ENCODE measurements around the gene CRADD.
"Not testable (repeated sequence)": the region's sequence is repeated elsewhere in the genome, so short reads cannot be mapped to it uniquely, and the experiment has no call there.

Gene CRADD

DNA sequence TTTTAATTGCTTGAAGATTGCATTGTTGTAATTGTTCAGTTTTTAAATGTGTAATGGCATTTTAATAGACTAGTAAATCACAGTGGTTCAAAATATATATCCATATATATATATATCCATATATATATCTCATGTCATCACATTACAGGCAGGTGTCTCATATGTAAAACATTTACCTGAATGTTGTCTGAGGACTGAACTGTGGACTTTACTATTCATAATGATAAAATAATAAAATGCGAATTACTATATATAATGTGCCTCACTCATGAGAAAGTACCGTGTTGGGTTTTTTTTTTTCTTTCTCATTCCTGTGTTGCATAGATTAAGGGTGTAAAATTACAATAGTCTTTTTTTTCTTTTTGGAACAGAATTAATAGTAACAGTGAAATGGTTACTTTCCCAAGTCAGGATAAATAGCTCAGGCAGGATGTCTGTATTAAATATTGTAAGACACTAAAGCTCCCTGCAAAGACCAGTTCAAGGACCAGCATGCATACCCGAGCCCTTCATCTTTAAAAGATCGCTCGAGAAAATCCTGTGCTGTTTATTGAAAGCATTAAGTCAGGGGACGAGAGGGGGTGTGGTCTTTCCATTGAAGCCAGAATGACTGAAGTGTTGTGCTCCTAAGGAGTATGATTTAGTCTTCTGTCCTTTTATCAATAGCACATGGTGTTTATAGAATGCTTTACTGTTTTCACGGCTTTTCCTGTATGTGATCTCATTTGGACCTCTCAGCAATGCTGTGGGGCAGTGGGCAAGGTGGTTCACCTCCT lies 173.5 kb downstream of the CRADD start:
- no peak for DNase-seq

DNA sequence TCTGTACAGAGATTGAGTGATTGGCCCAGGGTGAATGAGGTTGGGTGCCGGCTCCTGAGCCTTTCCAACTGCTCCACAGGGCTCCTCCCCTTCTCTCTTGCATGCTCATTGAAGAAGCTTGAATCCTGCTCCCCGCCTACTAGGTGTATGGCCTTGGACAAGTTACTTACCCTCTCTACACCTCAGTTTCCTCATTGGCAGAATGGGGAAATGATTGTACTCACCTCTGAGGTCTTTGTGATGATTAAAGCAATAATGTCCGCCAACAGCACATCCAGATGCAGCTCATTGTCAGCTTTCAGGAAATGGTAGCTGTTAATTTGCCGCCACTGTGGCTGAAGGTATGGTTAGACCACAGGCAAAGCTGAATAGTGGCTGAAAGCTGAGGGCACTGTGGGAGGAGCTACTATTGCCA lies 174.1 kb downstream of the CRADD start:
- DNase-seq: no peak

DNA sequence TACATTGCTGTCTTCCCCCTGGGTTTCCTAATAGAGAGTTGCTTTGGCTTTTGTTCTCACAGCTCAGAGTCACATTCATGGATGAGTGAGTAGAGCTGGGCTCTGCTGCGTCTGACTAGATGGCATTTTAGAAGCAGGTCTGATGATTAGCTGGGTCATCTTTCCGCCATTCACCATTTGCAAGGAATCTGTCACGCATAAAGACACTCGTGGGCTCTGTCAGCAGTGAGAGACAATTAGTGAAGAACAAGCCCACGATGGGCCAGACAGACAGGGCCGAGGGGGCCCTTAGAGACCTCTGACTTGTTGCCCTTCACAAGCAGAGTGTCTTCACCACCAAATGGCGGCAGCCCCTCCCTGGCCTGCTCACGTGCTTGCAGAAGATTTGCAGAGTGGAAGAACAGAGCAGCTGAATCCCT lies 175.0 kb downstream of the CRADD start:
- no peak for DNase-seq

DNA sequence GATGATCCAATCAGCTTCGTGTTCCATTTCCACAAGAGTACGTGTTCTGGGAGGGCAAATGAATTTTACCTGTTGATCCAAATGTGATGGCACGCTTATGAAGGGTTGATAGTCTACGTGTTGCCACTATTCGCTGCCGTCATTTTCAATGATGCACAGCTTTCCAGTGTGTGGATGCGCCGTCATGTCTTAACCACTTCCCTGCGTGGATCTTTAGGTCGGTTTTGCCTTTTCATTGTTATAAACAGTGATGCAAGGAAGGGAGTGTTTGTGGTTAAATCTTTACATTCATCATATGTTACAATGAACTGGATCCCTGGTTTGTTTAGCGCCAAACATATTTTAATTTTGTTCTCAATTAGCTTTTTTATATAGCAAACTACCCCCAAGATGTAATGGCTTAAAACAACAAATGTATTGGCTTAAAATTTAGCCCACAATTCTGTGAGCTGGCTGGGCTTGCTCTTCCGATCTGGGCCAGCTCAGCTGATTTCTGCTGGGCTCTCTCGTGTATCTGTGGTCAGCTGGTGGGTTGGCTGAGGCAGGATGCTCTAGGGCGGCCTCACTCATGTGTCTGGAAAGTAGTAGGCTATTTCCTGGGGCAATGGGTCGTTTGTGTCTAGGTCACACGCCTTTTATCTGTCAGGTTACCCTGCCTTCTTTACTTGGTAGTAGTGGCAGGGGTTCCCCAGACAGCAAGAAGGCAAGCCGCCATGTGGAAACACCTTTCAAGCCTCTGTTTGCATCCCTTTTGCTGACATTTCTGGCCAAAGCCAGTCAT lies 176.7 kb downstream of the CRADD start:
- DNase-seq: no peak

DNA sequence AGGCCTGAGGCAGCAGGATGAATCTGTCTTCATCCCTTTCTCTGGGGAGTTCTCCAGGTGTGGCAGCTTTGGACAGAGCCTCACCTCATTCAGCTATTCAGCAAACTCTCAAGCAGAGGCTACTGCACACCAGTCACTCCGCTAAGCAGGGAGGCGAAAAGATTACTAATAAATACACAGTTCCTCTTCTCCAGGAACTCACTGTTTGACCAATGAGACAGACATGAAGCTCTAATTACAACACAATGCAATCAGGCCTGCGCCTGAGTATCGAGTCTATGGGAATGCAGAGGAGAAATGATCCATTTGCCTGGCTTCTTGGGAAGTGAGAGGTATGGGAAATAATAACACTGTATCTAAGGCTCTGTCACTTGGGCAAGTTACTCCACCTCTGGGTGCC lies 178.1 kb downstream of the CRADD start:
- no peak for DNase-seq

DNA sequence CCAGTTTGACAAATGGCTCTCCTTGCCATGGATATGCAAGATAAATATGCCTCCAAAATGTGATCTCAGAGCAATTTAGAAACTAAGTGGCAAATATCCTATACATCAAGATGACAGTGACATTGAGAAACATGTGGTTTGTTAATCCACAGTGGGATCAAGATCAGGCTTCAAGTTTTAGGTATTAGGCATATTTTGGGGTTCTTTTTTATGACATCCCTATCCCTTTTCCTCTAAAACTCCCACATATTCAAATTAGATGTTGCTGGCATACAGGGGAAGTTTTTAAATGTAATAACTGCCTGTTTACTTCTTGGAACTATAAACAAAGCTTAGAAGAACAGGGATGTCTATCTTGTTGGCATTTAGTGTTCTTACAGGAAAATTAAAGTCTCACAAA lies 179.4 kb downstream of the CRADD start:
- no peak for DNase-seq

DNA sequence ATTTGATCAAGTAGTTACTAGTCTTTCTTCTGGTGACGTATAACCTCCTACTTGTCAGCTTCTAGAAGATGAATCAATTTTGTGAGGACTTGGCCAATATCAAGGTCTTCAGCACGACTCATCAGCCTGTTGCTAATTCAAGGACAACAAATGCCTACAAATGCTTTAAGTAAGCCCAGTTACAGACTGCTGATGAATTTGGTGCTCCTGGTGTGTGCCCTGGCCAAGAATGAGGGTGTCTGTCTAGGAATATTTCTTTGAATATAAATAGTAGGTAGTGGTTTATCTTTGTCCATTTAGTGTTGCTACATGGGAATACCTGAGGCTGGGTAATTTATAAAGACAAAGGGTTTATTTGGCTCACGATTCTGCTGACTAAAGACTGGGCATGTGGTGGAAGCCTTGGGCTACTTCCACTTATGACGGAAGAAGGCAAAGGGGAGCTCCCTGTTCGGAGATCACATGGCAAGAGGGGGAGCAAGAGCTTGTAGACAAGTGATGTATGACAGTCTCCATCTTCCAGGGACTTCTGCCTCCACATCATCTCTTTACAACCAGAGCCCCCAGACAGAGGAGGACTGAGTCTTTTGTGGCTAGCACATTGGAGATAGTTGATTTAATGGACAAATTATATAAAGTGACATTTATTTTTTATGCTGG lies 180.2 kb downstream of the CRADD start:
- no peak for DNase-seq

DNA sequence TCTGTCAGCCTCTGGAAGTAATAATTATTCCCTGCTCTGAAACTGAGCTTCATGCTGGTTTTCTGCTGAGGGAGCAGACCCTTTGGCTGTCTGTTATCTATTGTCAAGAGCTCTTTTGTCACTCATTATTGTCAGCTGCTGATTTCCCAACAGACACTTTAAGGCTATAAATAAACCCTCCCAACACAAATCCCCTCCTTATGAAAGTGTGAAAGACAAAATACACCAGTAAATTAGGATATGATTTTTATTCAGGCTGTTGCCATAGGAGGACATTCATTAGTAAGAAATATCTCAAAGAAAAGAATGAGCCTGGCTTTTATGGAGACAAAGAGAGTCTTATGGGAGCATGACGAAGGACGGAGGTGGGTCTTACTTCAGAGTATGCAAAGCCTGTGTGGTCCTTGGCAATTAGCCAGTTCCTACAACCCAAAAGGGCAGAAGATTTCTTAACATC lies 180.8 kb downstream of the CRADD start:
- no peak for DNase-seq

DNA sequence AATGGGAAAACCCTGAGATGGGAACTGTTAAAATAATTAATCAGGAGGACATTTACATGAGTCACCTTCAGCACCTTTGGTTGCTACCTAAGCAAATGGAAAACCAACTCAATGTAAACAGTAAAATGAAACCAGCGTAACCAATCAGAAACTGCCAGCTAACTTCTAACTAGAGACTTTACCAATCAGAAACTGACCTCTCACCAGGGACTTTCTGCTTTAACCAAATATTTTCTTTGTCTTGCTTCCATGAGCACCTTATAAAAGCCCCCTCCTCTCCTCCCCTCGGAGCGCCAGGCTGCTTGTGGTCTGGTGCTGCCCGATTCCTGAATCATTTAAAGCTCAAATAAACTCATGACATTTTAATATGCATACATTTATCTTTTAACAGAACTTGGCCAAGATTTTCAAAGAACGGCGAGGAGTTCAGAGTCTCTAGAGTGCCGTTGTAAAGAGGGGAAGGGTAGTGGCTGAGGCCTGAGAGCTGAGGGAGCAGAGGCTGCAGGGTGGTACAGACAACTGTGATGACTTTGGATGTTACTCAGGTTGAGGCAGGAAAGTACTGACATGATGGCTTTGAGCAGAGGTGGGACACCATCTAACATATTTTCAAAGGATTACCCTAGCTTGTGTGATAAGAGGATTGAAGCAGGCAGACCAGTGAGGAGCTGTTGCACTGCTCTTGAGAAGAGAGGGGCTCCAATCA lies 183.6 kb downstream of the CRADD start:
- no peak for DNase-seq

DNA sequence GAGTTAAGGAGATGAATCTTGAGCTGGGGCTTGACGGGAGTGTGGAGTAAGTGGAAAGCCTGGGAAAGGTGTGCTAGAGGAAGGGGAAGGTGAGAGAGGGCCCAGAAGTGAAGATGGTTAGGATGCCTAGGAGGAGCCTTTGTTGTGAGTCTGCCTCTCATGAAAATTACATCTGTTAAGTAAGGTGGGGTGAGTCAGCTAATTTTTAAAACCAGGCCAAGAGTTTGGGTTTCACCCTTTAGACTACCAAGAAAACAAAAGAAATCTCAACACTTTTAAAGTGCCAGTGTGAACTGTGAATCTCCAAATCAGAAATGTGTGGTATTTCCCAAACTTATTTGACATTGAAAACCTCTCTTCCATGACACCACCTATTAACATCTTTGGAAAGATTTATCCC lies 185.2 kb downstream of the CRADD start:
- no peak for DNase-seq

DNA sequence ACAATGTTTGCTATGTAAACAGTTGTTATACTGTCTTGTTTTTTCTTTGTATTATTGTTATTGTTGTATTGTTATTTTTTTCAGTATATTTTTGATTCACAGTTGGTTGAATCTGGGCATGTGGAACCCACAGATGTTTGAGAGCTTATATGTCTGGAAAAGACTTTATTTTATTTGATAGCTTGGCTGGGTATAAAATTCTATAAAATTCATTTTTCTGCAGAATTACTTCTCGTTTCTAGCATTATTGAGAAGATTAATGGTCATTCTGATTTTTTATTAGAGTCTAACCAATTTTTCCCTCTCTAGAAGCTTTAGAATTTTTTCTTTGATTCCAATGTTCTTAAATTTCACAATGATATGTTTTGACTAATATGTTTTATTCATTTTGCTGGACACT lies 188.6 kb downstream of the CRADD start:
- no peak for DNase-seq

DNA sequence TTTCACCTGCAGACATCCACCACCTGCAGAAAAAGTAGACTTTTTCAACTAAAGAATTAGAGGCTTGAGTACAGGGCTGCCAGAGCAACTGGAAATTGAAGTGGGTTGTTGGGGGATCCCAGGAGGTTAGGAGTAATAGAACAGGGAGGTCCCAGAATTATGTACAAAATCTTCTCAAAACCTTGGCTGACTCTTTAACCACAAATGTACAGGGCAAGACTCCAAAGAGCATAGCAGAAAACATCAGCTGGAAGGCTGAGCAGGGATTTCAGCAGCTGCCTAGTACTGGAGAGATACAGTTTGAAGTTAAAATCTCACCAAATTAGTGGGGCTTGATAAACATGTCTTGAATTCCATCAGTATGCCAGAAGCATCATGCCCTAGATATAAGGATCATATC lies 191.6 kb downstream of the CRADD start:
- DNase-seq: no peak

DNA sequence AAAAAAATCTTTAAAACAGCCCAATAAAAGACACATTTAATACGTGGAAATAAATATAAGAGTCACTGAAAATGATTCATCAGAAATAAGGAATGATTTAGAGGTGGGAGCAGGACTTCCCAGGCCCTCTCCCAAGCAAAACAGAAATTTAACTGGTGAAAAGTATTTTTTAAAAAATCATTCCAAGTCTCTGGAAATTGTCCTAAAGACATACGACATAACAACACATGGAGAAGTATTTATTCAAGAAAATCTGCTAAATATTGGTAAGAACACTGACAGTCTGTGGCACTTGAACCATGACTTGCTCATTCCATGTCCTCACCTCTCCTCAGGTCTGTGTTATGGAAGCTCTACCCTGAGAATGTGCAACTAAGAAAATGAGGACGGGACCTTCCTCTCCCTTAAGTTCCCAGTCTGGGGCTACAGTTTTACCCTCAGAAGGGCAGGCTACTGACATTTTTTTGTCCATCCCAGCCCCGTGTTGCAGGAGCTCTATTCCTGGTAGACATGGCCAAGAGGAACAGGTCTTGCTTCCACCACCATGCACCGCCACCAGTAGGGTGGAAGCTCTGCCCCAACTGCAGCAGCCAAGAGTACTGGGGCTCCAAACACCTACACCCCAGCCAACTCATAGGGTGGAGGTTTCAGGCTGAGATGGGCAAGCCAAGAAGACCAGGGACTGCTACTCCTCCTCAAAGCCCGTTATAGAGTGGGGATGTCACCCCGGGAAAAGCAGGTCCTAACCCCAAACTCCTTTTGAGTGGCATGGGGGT lies 193.0 kb downstream of the CRADD start:
- DNase-seq: no peak

DNA sequence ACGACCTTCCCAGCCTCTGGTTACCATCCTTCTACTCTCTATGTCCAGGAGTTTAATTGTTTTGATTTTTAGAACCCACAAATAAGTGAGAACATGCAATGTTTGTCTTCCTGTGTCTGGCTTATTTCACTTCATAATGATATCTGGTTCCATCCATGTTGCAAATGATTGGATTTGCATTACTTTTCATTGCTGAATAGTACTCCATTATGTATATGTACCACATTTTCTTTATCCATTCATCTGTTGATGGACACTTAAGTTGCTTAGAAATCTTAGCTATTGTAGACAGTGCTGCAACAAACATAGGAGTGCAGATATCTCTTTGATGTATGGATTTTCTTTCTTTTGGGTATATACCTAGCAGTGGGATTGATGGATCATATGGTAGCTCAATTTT lies 194.4 kb downstream of the CRADD start:
- not testable (repeated sequence) for DNase-seq

DNA sequence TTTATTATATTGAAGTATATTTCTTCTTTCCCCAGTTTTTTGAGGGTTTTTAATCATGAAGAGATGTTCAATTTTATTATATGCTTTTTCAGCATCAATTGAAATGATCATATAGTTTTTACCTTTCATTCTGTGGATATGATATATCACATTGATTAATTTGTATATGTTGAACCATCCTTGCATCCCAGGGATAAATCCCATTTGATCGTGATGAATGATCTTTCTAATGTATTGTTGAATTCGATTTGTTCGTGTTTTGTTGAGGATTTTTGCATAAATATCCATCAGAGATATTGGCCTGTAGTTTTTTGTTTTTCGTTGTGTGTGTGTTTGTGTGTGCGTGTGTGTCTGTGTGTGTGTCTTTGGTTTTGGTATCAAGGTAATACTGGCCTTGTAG lies 196.4 kb downstream of the CRADD start:
- no peak for DNase-seq

DNA sequence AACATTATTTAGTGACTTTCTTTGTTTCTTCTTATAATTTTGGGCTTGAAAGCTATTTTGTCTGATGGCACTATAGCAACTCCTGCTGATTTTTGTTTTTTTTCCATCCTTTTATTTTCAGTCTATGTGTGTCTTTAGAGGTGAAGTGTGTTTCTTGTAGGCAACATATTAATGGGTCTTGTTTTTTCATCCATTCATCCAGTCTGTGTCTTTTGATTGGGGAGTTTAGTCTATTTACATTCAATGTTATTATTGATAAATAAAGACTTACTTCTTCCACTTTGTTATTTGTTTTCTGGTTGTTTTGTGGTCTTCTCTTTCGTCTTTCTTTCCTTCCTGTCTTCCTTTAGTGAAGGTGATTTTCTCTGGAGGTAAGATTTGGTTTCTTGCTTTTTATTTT lies 198.0 kb downstream of the CRADD start:
- no peak for DNase-seq

DNA sequence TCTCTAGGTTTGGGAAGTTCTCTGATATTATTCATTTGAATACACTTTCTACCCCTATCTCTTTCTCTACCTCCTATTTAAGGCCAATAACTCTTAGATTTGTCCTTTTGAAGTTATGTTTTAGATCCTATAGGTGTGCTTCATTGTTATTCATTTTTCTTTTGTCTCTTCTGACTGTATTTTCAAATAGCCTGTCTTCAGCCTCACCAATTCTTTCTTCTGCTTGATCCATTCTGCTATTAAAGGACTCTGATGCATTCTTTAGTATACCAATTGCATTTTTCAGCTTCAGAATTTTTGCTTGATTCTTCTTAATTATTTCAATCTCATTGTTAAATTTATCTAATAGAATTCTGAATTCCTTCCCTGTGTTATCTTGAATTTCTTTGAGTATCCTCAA lies 199.2 kb downstream of the CRADD start:
- no peak for DNase-seq

DNA sequence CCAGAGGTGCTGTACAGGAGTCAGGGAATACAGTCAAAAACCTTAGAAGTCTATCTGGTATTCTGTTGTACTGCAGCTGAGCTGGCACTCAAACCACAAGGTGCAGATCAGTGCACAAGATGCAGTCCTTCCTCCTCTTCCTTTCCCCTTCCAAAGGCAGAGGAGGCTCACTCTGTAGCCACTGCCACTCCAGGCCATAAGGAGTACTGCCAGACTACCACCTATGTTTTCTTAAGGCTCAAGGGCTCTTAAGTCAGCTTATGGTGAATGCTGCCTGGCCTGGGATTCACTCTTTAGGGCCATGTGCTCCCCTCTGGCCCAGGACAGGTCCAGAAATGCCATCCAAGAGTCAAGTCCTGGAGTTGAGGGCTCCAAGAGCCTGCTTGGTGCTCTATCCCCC lies 200.3 kb downstream of the CRADD start:
- DNase-seq: no peak

DNA sequence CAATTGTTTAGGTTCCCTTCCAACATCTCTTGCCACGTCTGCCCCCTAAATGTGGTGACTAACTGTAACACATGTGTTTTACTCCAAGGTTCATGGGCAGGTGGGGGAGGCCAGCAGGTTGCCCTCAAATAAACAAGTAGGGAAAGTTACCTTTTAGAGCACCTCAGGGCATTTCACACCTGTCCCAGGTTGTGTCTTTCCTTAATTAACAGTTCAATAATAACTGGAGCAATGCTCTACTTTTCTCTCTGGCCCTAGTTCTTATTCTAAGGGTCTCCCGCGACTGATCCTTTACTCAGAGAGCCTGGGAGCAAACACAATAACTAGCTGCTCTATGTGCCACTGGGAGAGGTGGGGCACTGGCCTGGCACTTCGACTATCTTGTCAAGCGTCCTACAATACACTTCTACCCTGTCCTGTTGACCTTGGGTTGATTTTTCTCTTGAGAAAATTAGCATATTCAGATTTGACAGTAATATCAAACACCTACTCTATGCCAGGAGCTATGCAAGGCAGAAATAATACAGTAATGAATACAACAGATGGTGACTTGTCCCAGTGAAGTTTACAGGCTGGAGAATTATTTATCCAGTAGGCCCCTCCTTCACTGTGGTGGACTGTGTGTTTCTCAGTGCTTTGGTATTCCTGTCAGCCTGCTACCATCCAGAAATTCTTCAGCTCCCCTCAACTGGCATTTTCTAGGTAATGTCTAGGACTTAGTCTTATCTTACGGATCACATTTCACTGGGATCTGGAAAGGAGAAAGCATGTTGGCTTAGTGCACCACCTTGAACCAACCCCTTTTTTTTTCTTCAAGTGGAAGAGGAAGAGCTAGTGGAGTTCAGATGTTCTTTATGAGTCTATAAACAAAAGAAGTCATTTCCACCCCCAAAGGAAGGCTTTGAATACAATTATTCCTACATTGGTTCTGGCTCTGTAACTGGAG lies 202.6 kb downstream of the CRADD start:
- no peak for DNase-seq

DNA sequence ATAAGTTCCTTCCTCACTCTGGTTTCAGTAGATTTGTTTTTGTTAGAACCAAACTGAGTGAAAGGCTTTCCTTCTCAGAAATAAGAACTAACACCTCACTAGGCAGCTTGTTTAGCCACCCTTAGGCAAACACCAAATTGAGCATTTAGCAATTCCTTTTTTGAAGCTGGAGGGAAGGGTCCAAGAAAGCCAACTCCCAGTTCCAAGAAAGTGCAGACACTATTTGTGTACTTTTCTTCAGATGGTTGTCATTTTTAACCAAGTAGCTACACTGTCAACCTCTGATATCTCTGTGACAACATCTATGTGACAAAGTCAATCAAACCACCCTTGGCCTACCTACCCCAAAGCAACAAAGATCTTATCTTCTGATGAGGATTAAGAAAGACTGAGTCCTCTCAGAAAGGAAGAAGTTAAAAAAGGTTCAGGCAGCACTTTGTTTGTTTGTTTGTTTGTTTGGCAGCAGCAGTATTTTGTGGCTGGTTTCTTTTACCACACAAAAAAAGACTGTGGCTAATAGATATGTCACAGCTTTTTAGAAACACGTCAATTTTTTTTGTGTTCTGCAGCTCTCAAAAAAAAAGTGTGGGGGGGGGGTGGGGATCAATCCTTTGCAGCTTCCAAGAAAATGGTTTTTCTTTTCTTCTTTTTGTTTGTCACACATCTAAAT lies 203.8 kb downstream of the CRADD start:
- DNase-seq: no peak

DNA sequence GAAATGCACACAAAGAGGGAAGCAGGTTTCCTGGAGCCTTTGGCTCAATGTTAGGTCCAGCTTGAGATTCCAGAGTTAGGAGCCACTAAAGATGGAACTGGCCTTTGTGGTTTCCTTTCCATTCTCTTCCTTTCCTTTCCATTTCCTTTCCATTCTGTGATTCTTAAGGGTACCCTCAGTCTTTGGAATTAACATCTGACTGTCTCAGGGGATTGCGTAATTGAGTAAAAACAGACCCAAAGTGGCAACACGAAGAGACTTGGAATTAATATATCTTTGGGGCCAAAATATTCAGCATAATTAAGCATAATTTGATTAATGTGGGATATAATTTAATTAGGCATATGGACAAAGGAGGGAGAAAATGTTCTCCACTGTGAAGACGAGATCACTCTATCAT lies 205.6 kb downstream of the CRADD start:
- no peak for DNase-seq

All from activated CD4-positive, alpha-beta T cell treated with anti-CD3 and anti-CD28 coated beads, Interleukin-2, amount 50 U/mL, for 4 hours (primary cell).